ENCODE data around the gene SLX1A. TPM values are rescaled to one million over a fixed set of nuclear protein-coding genes. Genes with fewer than 3 reads are reported as not detected.
A peak's percentile ranks its signal among the peaks of the same experiment; 100 is the strongest.

SLX1A gene
- total RNA-seq, 4 donors from 2014 or later, result 12.9 to 27.1 (median 23.1) TPM

DNA sequence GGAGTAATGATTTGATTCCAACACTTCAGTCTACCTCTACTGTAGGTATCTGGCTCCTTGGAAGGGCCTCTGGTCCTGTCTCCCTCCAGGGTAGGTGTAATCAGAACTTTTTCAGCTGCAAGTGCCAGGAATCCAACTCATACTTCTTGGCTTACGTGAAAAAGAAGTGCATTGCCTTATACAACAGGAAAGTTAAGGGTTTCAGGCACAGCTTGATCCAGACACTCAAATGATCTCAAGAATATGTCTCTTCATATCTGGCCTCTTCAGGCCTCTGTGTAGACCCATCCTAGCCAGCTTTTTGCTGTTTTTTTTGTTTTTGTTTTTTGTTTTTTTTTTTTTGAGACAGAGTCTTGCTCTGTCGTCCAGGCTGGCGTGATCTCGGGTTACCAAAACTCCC, 14.5 kb upstream of the SLX1A start:
- DNase-seq (ENCODE audit: extremely low spot score), result no peak
- H3K27me3 ChIP-seq, result no peaks in the 10 kb centered on the region
- no peaks in the 10 kb centered on the region for H3K9me3 ChIP-seq
- intact Hi-C loops (cut with DNase I), result no loop called here
- 91% methylated on average over 4 of the region's 4 CpGs for WGBS
- no peaks in the 10 kb centered on the region for H3K36me3 ChIP-seq
- peaks cover 9 to 18% (median 15%) of the 10 kb centered on the region in 4 donors for H3K4me1 ChIP-seq
- no peak for TF ChIP-seq EP300 (IDR thresholded peaks at IDR 0.05)
- TF ChIP-seq, protein P1, sequence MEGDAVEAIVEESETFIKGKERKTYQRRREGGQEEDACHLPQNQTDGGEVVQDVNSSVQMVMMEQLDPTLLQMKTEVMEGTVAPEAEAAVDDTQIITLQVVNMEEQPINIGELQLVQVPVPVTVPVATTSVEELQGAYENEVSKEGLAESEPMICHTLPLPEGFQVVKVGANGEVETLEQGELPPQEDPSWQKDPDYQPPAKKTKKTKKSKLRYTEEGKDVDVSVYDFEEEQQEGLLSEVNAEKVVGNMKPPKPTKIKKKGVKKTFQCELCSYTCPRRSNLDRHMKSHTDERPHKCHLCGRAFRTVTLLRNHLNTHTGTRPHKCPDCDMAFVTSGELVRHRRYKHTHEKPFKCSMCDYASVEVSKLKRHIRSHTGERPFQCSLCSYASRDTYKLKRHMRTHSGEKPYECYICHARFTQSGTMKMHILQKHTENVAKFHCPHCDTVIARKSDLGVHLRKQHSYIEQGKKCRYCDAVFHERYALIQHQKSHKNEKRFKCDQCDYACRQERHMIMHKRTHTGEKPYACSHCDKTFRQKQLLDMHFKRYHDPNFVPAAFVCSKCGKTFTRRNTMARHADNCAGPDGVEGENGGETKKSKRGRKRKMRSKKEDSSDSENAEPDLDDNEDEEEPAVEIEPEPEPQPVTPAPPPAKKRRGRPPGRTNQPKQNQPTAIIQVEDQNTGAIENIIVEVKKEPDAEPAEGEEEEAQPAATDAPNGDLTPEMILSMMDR (IDR thresholded peaks at IDR 0.05), result no peak
- TF ChIP-seq POLR2AphosphoS5 (IDR thresholded peaks at IDR 0.05), result no peak
- no peak for TF ChIP-seq POLR2A (IDR thresholded peaks at IDR 0.05; ENCODE audit: low read depth)
- H3K27ac ChIP-seq (replicated peaks in 1 of 4), result no peak overlapping the region
- no peak overlapping the region for H3K4me3 ChIP-seq

- TF ChIP-seq EP300 (IDR thresholded peaks at IDR 0.05), result no peak
- TF ChIP-seq, protein P1 (IDR thresholded peaks at IDR 0.05), result no peak
- TF ChIP-seq POLR2A (IDR thresholded peaks at IDR 0.05; ENCODE audit: low read depth), result no peak
- TF ChIP-seq POLR2AphosphoS5 (IDR thresholded peaks at IDR 0.05), result no peak
- Histone ChIP-seq H3K4me1 (peaks cover 11 to 23% (median 17%) of the 10 kb centered on the region in 4 donors), H3K27ac (replicated peaks in 1 of 4) (no peak overlapping the region), H3K9me3 (no peaks in the 10 kb centered on the region), H3K4me3 (no peak overlapping the region), H3K27me3 (no peaks in the 10 kb centered on the region), H3K36me3 (no peaks in the 10 kb centered on the region)
- intact Hi-C loops (cut with DNase I), result no loop called here
- DNase-seq (ENCODE audit: extremely low spot score), result no peak
- WGBS, result 97% methylated on average over 9 of the region's 9 CpGs
Measured at GRCh38 chr16:30179931-30180330, 13.7 kb upstream of the SLX1A start.

DNA sequence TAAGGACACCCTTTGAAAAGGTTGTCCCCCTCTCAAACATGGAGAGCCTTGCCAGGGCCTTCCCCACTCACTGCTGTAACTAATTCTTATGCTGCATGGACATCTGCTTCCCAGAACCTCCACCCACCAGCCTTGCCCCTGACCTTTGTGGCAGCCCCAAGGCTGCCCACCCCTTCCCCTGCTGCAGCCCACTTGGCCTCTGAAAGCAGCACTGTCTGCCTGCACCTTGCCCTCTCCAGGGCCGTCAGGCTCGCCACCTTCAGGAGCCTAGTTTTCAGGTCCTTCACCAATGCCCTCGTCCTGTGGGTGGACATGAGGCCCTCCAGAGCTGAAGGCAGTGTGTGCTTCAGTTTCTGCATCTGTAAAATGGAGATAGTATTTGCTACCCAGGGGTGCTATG, 12.9 kb upstream of the SLX1A start:
- intact Hi-C loops (cut with DNase I), result no loop called here
- Histone ChIP-seq H3K9me3 (no peaks in the 10 kb centered on the region), H3K4me1 (peaks cover 11 to 23% (median 17%) of the 10 kb centered on the region in 4 donors), H3K4me3 (no peak overlapping the region), H3K36me3 (no peaks in the 10 kb centered on the region), H3K27me3 (no peaks in the 10 kb centered on the region), H3K27ac (replicated peaks in 1 of 4) (no peak overlapping the region)
- no peak for DNase-seq (ENCODE audit: extremely low spot score)
- TF ChIP-seq POLR2AphosphoS5 (IDR thresholded peaks at IDR 0.05) (no peak), POLR2A (IDR thresholded peaks at IDR 0.05; ENCODE audit: low read depth) (no peak), EP300 (IDR thresholded peaks at IDR 0.05) (no peak)
- TF ChIP-seq, protein P1 (IDR thresholded peaks at IDR 0.05), result no peak
- 78% methylated on average over 3 of the region's 3 CpGs for WGBS

DNA sequence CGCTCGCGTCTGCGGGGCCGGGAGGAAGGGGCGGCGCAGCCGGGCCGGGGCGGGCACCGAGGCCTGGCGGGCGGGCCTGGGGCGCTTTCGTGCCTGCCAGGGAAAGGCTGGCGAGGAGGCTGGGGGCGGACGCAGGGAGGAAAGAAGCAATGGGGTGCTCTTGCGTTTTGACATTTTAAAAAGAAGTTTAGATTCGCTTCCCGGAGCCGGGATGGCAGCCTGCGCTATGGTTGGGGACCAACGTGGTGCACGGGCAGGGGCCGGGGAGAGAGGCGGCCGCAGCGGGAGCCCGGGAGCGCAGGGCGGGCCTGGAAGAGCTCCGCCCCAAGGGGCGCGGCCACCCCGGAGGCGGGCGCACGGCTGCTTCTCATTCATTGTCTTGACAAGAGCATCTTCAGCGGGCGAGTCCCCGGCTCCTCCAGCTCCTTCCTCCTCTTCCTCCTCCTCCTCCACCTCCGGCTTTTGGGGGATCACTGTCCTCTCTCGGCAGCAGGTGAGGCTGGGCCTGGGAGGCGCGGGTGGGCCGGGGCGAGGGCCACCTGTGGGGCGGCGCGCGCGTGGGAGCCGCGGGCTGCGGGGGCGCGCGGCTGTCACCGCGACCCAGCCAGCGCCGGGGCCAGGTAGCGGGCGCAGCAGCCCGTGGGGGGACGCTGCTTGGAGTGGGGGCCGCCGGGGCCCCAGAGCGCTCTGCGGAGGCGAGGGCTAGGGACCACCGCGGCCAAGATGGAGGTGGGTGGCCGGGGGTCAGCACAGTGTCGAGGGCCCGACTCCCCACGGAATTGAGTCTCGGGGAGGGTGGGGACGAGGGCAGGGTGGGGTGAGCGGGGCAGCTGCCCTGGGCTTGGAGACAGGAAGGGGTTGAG, 10.2 kb upstream of the SLX1A start, which contains the start of gene CORO1A:
Gene CORO1A (plus strand): TSS at position 370 of the 863 bp plus-strand sequence. CDS start 1,608 bp downstream, outside the sequence.
- DNase-seq (ENCODE audit: extremely low spot score), result peak; percentile 95
- TF ChIP-seq POLR2A (IDR thresholded peaks at IDR 0.05; ENCODE audit: low read depth), result no peak
- TF ChIP-seq EP300 (IDR thresholded peaks at IDR 0.05), result no peak
- TF ChIP-seq POLR2AphosphoS5 (IDR thresholded peaks at IDR 0.05), result peak; percentile 29 to 78
- H3K4me1 ChIP-seq, result peaks cover 11 to 35% (median 26%) of the 10 kb centered on the region in 4 donors
- H3K27ac ChIP-seq (replicated peaks in 1 of 4), result peak within 1 kb of the TSS; percentile 71 to 81 (median 79)
- peak within 1 kb of the TSS; percentile 61 to 74 (median 63) for H3K4me3 ChIP-seq
- H3K36me3 ChIP-seq, result peaks cover 0 to 8% (median 4%) of the 10 kb centered on the region in 4 donors
- intact Hi-C loops (cut with DNase I), result no loop called here
- H3K27me3 ChIP-seq, result no peaks in the 10 kb centered on the region
- H3K9me3 ChIP-seq, result no peaks in the 10 kb centered on the region
- 0% methylated on average over 14 of the region's 81 CpGs for WGBS
